ENCODE measurements around the gene IMP4.

IMP4 gene

DNA sequence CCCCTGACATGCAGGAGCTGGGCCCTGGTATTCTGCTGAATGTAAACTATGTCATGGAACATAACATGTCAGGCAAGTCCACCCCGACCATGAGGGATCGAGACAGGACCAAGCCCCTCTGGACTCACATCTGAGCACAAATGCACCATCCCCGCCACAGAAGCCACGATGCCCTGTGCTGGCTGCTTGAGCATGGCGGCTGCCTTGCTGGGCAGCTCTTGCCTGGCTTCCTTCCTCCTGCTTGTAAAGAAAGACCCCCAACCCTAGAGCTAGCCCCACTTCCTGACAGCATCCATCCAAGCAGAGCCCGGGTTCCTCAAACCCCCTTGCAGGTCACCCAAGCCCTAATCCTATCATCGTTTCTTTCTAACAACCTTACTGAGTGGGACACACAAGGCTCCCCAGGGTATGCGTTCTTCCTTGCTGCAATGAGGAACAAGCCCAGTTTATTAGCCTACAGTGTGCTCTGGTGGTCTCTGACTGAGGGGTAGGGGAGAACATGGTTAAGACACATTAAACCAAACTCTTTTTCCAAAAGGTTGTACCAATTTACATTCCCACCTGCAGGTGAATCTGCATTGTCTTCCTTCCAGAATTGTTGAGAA lies 39.7 kb downstream of the IMP4 start:
- H3K27me3 ChIP-seq (ENCODE audit: insufficient read depth, low read length) = no peaks in the 10 kb centered on the region
- no peaks in the 10 kb centered on the region for H4K20me1 ChIP-seq (ENCODE audit: insufficient read depth, low read length)
- TF ChIP-seq, protein P1, sequence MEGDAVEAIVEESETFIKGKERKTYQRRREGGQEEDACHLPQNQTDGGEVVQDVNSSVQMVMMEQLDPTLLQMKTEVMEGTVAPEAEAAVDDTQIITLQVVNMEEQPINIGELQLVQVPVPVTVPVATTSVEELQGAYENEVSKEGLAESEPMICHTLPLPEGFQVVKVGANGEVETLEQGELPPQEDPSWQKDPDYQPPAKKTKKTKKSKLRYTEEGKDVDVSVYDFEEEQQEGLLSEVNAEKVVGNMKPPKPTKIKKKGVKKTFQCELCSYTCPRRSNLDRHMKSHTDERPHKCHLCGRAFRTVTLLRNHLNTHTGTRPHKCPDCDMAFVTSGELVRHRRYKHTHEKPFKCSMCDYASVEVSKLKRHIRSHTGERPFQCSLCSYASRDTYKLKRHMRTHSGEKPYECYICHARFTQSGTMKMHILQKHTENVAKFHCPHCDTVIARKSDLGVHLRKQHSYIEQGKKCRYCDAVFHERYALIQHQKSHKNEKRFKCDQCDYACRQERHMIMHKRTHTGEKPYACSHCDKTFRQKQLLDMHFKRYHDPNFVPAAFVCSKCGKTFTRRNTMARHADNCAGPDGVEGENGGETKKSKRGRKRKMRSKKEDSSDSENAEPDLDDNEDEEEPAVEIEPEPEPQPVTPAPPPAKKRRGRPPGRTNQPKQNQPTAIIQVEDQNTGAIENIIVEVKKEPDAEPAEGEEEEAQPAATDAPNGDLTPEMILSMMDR (IDR thresholded peaks at IDR 0.05; ENCODE audit: low read length) = no peak
- no peak for TF ChIP-seq EZH2 (IDR thresholded peaks at IDR 0.05; ENCODE audit: borderline replicate concordance, low read length)
- H3F3A ChIP-seq (ENCODE audit: insufficient read depth, low read length) = no peaks in the 10 kb centered on the region
- no peaks in the 10 kb centered on the region for H3K9me2 ChIP-seq (ENCODE audit: low read depth, low read length)
- H3K4me1 ChIP-seq (ENCODE audit: insufficient read depth, low read length, severe bottlenecking) = peaks cover 79% of the 10 kb centered on the region
- H3K36me3 ChIP-seq (ENCODE audit: insufficient read depth, low read length) = peaks cover 56% of the 10 kb centered on the region
- no peaks in the 10 kb centered on the region for H3K9me3 ChIP-seq (ENCODE audit: low read length)
- no peak overlapping the region for H3K4me2 ChIP-seq (ENCODE audit: low read length)
- H2AFZ ChIP-seq (ENCODE audit: low read length) = no peak overlapping the region
- H3K9ac ChIP-seq (ENCODE audit: low read length) = no peak overlapping the region
- H3K79me2 ChIP-seq (ENCODE audit: insufficient read depth, low read length) = peaks cover 9% of the 10 kb centered on the region; the same call in 1 of the 2 replicates
- peak overlapping the region; percentile 92 for H3K27ac ChIP-seq (ENCODE audit: low read depth, low read length, poor library complexity, severe bottlenecking)
- no peak overlapping the region for H3K4me3 ChIP-seq (ENCODE audit: low read depth, low read length, poor library complexity, severe bottlenecking)

DNA sequence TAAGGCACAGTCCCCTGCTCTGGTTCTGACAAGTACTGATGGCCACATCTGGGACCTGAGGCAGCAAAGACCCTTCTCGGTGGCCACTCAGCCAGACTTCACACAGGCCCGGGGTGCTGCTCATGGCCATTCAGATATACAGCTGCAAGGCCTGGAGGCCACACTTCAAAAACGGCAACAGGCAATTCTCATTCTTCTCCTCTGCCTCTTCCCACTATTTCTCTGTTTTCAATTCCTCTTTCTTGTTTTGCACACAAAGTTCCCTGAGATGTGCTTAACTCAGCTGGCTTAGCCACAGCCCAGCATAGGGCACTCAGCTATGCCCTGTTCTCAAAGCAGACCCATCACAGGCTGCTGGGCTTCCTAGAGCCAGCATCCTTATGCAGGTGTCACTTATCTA lies 43.0 kb downstream of the IMP4 start:
- no peaks in the 10 kb centered on the region for H3K9me2 ChIP-seq (ENCODE audit: low read depth, low read length)
- no peak overlapping the region for H3K4me3 ChIP-seq (ENCODE audit: low read depth, low read length, poor library complexity, severe bottlenecking)
- peaks cover 28% of the 10 kb centered on the region for H3K36me3 ChIP-seq (ENCODE audit: insufficient read depth, low read length)
- H3F3A ChIP-seq (ENCODE audit: insufficient read depth, low read length) = 0 out of 2 replicates have a peak, but pooled peaks cover 6% of the 10 kb centered on the region
- H3K4me1 ChIP-seq (ENCODE audit: insufficient read depth, low read length, severe bottlenecking) = peaks cover 79% of the 10 kb centered on the region
- peak overlapping the region; percentile 35 for H3K4me2 ChIP-seq (ENCODE audit: low read length)
- no peak for TF ChIP-seq EZH2 (IDR thresholded peaks at IDR 0.05; ENCODE audit: borderline replicate concordance, low read length)
- TF ChIP-seq, protein P1 (IDR thresholded peaks at IDR 0.05; ENCODE audit: low read length) = no peak
- no peaks in the 10 kb centered on the region for H3K27me3 ChIP-seq (ENCODE audit: insufficient read depth, low read length)
- H3K79me2 ChIP-seq (ENCODE audit: insufficient read depth, low read length) = no peaks in the 10 kb centered on the region
- H3K9me3 ChIP-seq (ENCODE audit: low read length) = no peaks in the 10 kb centered on the region
- no peak overlapping the region for H2AFZ ChIP-seq (ENCODE audit: low read length)
- H3K9ac ChIP-seq (ENCODE audit: low read length) = peak overlapping the region; percentile 40
- H3K27ac ChIP-seq (ENCODE audit: low read depth, low read length, poor library complexity, severe bottlenecking) = peak overlapping the region; percentile 100
- H4K20me1 ChIP-seq (ENCODE audit: insufficient read depth, low read length) = no peaks in the 10 kb centered on the region

DNA sequence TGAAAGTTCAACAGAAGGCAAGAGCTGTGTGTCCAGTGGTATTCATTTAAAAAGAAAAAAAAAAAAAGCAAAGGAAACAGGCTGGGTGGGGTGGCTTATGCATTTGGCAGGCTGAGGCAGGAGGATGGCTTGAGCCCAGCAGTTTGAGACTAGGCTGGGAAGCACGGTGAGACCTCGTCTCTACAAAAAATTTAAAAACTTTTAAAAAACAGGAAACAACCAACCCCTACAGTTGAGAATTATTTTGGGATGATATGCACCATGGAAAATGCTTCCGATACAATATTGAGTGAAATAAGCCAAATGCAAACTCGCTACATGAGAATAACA lies 44.3 kb downstream of the IMP4 start:
- H3F3A ChIP-seq (ENCODE audit: insufficient read depth, low read length) = 0 out of 2 replicates have a peak, but pooled peaks cover 6% of the 10 kb centered on the region
- no peaks in the 10 kb centered on the region for H3K9me3 ChIP-seq (ENCODE audit: low read length)
- peak overlapping the region; percentile 69 for H3K4me2 ChIP-seq (ENCODE audit: low read length)
- no peaks in the 10 kb centered on the region for H3K79me2 ChIP-seq (ENCODE audit: insufficient read depth, low read length)
- peaks cover 79% of the 10 kb centered on the region for H3K4me1 ChIP-seq (ENCODE audit: insufficient read depth, low read length, severe bottlenecking)
- H4K20me1 ChIP-seq (ENCODE audit: insufficient read depth, low read length) = no peaks in the 10 kb centered on the region
- H3K27me3 ChIP-seq (ENCODE audit: insufficient read depth, low read length) = no peaks in the 10 kb centered on the region
- H3K27ac ChIP-seq (ENCODE audit: low read depth, low read length, poor library complexity, severe bottlenecking) = peak overlapping the region; percentile 100
- H2AFZ ChIP-seq (ENCODE audit: low read length) = no peak overlapping the region
- TF ChIP-seq EZH2 (IDR thresholded peaks at IDR 0.05; ENCODE audit: borderline replicate concordance, low read length) = no peak
- TF ChIP-seq, protein P1 (IDR thresholded peaks at IDR 0.05; ENCODE audit: low read length) = no peak
- H3K36me3 ChIP-seq (ENCODE audit: insufficient read depth, low read length) = peaks cover 15% of the 10 kb centered on the region
- H3K4me3 ChIP-seq (ENCODE audit: low read depth, low read length, poor library complexity, severe bottlenecking) = peak overlapping the region; percentile 39
- H3K9ac ChIP-seq (ENCODE audit: low read length) = peak overlapping the region; percentile 78
- H3K9me2 ChIP-seq (ENCODE audit: low read depth, low read length) = no peaks in the 10 kb centered on the region
